Glutamatergic neuron (in vitro differentiated cells): Measurements from ENCODE around the gene RTF1. TPM values are rescaled to one million over a fixed set of nuclear protein-coding genes. Genes with fewer than 3 reads are reported as not detected.

Source experiments
- DNase-seq: peaks from one replicate; pipeline ENCODE4 v3.0.0; 2022
- H3K27ac Mint-ChIP-seq: one replicate; pipeline ENCODE4 v1.8.0; 2020; ENCODE audit warnings: mild to moderate bottlenecking, mixed read lengths, inconsistent platforms; ENCODE audit not compliant: unreplicated experiment
- H3K27me3 Mint-ChIP-seq: one replicate; pipeline ENCODE4 v1.8.0; 2020; ENCODE audit warnings: mild to moderate bottlenecking, moderate library complexity, mixed read lengths, inconsistent platforms; ENCODE audit not compliant: unreplicated experiment
- H3K36me3 Mint-ChIP-seq: one replicate; pipeline ENCODE4 v1.8.0; 2020; ENCODE audit warnings: mild to moderate bottlenecking, mixed read lengths, inconsistent platforms; ENCODE audit not compliant: unreplicated experiment
- H3K4me1 Mint-ChIP-seq: one replicate; pipeline ENCODE4 v1.8.0; 2020; ENCODE audit warnings: mild to moderate bottlenecking, low read depth, mixed read lengths, inconsistent platforms; ENCODE audit not compliant: unreplicated experiment
- H3K4me3 Mint-ChIP-seq: one replicate; pipeline ENCODE4 v1.8.0; 2020; ENCODE audit warnings: mild to moderate bottlenecking, mixed read lengths, inconsistent platforms; ENCODE audit not compliant: unreplicated experiment
- H3K9me3 Mint-ChIP-seq: one replicate; pipeline ENCODE4 v1.8.0; 2020; ENCODE audit warnings: mild to moderate bottlenecking, moderate library complexity, mixed read lengths, inconsistent platforms; ENCODE audit not compliant: unreplicated experiment
- CTCF ChIP-seq: fragments of 200-600 bp; sonication (generic); IDR thresholded peaks from one replicate; pipeline ENCODE4 v1.5.0; 2021; ENCODE audit not compliant: partially characterized antibody, unreplicated experiment
- total RNA-seq: library from RNA; stranded (reverse); fragmentation: NEBNext Ultra II Directional; extraction: Animal tissue kit (Norgen Biotek cat#: 25700); gene quantifications from one replicate; pipeline ENCODE4 v1.2.1, GENCODE V29; 2021; ENCODE audit not compliant: unreplicated experiment

Gene RTF1
- total RNA-seq, 1 donor from 2014 or later = 66.4 TPM

- Mint-ChIP-seq H3K4me1 (no peaks in the 10 kb centered on the region), H3K9me3 (no peaks in the 10 kb centered on the region), H3K27ac (no peak overlapping the region), H3K4me3 (no peak overlapping the region), H3K36me3 (no peaks in the 10 kb centered on the region), H3K27me3 (peaks cover 8% of the 10 kb centered on the region)
- DNase-seq = no peak
- TF ChIP-seq CTCF = no peak
Observed at GRCh38 chr15:41517895-41518449, 101.1 kb downstream of the RTF1 start.

DNA sequence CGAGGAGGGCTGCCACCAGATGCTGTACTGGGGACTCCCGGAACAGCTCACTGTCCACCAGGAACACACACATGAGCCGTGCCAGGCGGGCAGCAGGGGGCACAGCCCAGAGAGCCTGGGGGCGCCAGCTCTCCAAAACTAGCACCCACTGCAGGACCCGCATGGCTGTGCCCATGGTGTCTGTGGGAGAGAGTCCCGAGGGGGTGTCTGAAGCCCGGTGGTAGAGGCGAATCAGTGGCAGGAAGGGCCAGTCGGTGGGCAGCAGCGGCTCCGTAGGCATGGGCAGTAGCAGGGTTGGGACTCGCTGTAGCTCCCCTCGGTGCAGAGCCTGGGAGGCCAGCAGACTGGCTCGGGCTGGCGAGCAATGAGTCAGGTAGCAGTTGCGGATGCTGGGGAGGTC, 103.7 kb downstream of the RTF1 start:
- H3K9me3 Mint-ChIP-seq = no peaks in the 10 kb centered on the region
- H3K36me3 Mint-ChIP-seq = no peaks in the 10 kb centered on the region
- H3K27me3 Mint-ChIP-seq = no peaks in the 10 kb centered on the region
- no peak overlapping the region for H3K27ac Mint-ChIP-seq
- no peaks in the 10 kb centered on the region for H3K4me1 Mint-ChIP-seq
- H3K4me3 Mint-ChIP-seq = no peak overlapping the region
- no peak for DNase-seq
- no peak for TF ChIP-seq CTCF

GRCh38 chr15:41521614-41522013, 104.7 kb downstream of the RTF1 start:
- Mint-ChIP-seq H3K27ac (no peak overlapping the region), H3K4me1 (no peaks in the 10 kb centered on the region), H3K27me3 (no peaks in the 10 kb centered on the region), H3K4me3 (no peak overlapping the region), H3K9me3 (no peaks in the 10 kb centered on the region), H3K36me3 (no peaks in the 10 kb centered on the region)
- no peak for DNase-seq
- no peak for TF ChIP-seq CTCF

DNA sequence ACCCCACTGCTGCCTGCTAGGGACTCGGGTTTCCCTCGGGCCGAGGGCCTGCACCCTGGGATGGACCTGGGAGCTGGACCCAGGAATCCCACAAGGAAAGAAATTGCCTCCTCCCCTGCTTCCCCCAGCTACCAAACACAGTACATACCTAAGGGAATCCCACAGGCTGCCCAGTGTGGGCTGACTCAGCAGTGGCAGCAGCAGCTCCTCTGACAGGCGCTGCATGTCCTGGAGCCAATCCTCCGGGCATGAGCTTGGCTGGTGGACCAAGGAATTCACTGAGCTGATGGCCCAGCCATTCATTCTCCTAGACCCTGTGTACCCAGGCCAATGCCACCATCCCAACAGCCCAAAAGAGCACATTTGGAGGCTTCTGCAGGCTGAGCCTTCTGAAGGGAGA, 106.2 kb downstream of the RTF1 start:
- no peak overlapping the region for H3K4me3 Mint-ChIP-seq
- no peak for TF ChIP-seq CTCF
- H3K4me1 Mint-ChIP-seq = no peaks in the 10 kb centered on the region
- H3K36me3 Mint-ChIP-seq = no peaks in the 10 kb centered on the region
- no peak for DNase-seq
- no peaks in the 10 kb centered on the region for H3K27me3 Mint-ChIP-seq
- no peak overlapping the region for H3K27ac Mint-ChIP-seq
- H3K9me3 Mint-ChIP-seq = no peaks in the 10 kb centered on the region

DNA sequence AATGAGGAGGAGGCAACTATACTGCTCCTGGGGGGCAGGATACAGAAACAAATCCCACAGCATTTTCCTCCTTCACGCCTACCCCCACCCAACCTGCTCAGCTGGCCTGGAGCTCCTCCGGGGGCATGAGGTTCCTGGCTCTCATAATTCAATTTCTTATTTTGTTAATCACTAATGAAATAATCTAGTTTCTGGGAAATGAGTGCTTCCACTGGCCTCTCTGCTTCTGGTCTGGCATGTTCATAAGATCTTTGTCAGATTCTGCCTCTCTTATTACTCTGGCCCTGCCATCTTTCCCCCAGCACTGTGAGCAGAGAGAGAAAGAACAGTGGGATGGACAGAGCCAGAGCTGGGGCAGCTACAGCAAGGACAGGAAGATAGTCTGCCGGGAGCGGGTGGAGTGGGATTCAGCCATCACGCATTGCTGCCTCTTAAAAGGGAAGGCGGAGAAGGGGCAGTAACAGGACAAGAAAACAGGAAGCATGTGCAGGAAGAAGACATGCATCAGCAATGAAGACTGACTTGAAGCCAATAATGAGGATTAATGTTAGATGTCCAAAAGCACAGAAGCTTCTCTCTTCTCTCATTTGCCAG, 113.6 kb downstream of the RTF1 start:
- H3K9me3 Mint-ChIP-seq = peaks cover 2% of the 10 kb centered on the region
- H3K27ac Mint-ChIP-seq = no peak overlapping the region
- no peak overlapping the region for H3K4me3 Mint-ChIP-seq
- peaks cover 10% of the 10 kb centered on the region for H3K36me3 Mint-ChIP-seq
- H3K4me1 Mint-ChIP-seq = no peaks in the 10 kb centered on the region
- no peak for DNase-seq
- no peak for TF ChIP-seq CTCF
- peaks cover 5% of the 10 kb centered on the region for H3K27me3 Mint-ChIP-seq
